Activated CD4-positive, alpha-beta T cell treated with anti-CD3 and anti-CD28 coated beads for 48 hours (primary cell): ENCODE results near the gene UNC119B.

Experiments
- DNase-seq: peaks from one replicate; pipeline ENCODE4 v3.0.0-alpha.2; 2020

UNC119B gene

DNA sequence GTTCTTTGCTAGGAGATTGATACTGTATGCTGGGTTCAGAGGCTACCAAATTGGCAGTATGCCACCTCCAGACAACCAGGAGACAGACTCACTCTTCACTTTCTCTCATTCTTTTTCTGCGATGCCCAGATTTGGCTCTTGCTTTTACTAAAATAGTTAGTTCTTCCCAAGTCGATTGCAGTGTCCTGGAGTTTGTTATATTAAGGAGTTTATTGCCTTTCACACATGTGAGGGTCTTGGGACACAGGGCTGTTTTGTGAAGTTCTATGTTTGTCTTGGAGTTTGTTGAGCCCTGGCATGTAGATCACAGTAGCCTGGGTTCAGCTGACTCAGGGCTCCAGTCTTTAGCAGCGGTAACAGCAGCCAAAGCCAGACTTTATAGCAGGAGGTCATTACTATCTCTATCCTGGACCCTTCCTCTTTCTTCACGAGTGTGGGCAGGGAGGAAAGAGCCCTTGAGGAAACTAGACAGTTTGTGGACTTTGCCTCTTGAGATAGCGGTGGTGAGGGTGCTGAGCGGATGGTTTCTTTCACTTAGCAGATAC lies 21.7 kb upstream of the UNC119B start:
- no peak for DNase-seq

DNA sequence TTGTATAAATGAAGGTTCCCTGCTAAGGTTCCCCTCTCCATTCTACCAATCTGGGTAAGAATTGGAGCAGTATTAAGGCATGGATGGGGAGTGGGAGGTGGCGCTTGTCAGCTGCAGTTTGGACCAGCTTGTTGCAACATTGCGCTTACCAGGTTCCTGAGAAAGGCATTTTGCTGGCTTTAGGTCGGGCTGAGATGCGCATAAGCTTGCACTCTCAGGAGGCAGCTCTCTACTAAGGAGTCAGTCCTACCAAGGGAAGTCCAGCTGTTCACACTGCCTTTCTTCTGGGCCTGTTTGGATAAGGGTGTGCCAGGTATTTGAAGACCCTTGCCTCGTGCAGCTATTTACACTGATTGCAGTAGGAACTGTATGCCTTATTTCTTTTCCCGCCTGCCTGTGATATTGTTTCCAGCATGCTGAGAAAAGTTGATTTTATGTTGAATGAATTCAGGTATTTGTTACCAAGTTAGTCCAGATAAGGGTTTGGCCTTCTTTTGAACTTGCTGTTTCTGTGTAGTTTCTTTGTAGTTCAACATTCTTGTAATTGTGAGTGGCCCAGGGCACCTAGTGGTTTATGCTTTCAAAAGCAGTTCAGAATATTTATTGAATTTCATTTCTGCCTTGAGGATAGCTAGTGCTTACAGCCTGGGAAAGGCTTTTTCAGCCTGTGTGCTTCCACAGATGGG lies 20.7 kb upstream of the UNC119B start:
- no peak for DNase-seq

DNA sequence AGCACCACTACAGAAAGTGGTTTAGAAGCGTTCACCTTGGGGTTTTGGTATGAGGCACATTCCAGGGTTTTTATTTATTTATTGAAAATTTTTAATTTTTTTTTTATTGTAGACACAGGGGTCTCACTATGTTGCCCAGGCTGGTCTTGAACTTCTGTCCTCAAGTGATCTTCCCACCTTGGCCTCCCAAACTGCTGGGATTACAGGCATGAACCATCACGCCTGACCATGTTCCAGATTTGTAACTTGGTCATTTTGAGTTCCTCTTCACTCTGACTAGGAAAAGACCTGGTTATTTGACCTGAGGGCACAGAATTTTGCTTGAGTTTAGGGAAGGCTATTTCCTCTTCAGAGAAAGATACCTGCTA lies 20.2 kb upstream of the UNC119B start:
- no peak for DNase-seq

DNA sequence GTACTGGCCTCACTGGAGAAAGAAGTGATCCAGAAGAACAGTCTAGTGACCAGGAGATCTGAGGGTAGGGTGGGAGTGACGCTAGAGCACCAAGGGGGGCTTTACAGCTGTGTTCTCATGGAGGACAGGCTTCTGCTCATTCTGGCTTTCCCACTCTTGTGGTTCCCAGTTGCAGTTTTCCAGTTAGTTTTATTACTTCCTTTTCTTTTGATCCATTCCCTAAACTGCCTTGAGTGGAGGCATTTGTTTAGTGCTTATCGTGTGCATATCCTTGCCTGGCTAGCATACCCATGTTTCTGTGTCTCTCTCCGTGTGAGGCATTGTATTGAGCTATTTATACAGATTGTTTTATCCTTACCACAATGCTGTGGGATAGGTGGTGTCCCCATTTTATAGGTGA lies 19.3 kb upstream of the UNC119B start:
- no peak for DNase-seq

DNA sequence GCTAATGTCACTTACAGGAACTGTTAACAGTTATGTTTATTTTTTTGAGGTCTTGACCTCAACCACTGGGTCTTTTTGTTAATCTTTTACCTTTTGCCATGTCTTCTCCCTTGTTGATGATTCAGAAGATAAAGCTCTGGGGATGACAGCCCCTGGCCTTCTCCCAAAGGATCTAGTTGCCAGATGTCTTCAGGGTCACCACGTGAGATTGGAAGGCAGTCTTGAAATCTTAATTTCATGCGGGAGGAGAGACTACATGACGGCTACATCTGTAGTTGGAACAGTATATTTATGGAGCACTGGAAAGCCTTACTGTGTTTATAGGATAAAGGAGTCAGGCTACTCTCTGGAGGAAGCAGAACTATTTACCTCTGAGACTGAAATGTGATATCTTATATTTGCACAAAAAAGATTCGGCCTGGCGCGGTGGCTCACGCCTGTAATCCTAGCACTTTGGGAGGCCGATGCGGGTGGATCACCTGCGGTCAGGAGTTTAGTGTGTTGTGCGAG lies 17.7 kb upstream of the UNC119B start:
- no peak for DNase-seq

DNA sequence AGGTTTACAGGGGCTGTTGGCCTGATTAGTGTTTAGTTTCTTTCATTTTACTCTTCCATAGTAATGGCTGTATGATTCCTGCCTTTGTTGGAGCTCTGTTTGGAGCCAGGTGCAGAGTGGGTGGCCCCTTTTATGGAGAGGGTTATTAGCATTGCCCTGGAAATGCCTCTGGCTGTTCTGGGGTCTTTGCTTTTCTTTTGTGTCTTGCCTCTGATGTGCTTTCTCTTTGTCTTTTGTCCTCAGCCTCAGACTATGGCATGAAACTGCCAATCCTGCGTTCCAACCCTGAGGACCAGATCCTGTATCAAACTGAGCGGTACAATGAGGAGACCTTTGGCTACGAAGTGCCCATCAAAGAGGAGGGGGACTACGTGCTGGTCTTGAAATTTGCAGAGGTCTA lies 16.4 kb upstream of the UNC119B start:
- DNase-seq = no peak

DNA sequence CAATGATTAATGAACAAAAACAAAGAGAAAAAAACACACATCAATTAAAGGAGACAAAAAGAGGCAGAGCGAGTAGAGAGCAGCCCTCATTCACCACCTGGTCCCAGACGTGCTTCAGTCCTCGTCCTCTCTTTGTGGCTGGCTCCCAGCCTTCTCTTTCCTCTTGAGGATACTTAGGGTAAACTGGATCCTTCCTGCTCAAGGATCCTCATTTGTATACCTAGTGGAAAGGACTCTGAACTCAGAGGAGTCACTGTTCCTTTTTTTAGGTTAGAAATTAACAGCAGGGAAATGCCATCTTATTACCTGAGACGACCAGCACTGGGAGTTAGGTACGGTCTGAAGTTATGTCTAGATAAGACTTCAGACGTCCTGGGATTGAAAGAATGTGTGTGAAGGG lies 13.6 kb upstream of the UNC119B start:
- no peak for DNase-seq

DNA sequence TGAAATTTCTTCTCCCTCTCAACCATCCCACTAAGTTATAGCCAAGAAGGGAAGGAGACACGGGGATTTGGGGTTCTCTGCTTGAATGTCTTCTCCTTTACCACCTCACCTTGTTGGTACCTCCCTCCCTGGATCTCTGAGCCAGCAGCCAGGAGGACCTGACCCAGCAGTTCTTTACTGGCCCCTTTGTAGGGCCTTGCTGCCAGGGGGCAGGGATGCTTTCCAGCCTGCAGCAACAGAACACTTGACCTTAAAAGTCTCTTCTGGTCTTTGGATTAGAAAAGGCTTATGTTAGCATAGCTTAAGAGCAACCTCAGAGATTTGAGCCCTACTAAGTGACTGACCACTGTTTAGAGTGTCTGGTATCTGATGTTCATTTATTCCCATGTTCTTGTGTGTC lies 12.9 kb upstream of the UNC119B start:
- no peak for DNase-seq

DNA sequence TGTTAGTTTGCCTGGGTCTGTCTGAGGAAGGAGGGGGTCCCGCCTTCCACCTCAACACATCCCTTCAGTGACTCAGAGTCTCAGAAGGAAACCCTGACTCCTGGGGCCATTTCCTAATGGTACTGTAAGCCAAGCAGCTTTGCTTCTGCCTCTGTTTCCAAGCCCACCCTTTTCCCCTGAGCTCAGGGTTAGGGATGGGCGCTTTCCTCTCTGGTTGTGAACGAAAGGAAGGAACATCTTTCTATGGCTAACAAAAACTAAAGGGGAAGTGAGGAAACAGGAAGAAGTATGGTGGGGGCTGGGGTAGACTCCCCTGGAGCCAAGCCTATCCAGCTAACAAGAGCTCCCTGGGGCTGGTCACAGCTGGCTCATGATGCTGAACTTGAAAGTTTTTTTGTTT lies 11.6 kb upstream of the UNC119B start:
- DNase-seq = no peak

DNA sequence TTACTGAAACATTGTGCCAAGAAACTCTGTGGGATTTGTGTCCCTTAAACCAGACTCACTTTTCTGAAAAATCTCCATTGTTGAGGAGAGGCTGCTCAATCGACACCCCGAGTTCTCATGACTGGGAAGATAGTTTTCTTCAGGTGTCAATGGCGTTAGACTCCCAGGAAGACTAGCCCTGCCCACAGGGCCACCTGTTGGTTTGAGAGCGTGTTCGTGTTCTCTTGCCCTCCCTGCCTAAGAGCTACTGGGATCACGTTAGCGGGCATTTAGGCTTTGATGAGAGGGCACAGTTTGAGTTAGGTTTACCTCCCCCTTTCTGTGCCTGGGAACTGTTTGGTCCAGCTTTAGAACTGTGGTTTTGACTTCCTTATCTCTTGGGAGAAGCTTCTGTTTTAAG lies 10.7 kb upstream of the UNC119B start:
- DNase-seq = no peak

DNA sequence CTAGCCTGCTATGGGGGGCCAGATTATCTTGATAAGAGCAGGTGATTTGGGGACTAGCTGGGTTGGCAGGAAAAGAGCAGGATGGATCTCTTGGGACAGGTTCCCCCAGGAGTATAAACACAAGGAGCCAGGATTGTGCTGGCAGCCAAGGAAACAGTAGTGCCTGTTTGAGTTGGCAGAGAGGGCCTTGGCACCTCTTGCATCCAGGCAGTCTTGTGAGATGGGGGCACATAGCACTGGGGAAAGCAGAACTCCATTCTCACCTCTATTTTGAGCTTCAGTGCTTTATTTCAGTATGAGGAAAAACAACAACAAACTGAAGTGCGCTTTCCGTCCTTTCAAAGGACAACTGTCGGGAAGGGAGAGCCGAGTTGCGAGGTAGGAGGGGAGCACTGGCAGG lies 9.4 kb upstream of the UNC119B start:
- DNase-seq = no peak

DNA sequence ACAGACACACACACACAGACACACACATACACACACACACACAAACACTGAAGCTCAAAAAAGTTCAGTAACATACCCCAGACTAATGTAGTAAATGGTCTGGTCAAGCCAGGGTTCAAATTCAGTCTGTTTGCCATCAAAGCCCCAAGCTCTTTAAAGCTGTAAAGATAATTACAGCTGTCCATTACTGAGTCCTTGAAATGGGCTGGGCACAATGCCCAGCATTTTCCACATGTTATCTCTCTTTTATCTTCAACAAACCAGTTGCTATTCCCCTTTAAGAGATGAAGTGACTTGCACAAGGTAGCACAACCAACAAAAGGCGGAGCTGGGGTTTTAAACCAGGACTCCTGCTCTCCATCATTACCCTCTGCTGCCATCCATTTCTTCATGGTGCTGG lies 7.6 kb upstream of the UNC119B start:
- DNase-seq = no peak

DNA sequence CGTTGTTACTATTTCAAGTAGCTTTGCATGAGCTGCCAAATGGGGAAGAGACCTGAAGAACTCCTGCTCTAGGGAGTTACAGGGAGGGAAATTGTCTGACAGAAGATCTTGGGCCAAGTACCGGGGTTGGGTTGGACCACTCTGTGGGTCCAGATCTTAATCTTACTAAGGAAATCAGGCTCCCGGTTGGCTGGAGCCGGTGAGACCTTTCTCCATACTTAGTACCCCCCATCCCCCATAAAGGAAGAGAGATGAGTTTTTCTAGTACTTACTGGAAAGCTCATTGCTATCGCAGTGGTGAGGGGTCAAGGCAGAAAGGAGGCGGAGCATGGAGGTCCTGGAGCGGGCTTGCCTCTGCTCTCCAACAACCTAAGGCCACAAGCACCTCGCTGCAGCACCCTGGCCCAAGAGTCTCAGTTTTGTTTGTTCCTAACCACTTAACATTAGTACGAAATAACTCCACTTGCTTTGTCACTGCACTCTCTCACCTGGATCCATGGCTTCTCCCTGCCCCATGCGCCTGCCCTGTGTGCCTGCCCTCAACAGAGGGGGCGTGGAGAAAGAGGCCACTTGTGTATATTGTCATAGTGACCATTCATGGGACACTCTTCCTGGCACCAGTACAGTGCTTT lies 6.8 kb upstream of the UNC119B start:
- no peak for DNase-seq

DNA sequence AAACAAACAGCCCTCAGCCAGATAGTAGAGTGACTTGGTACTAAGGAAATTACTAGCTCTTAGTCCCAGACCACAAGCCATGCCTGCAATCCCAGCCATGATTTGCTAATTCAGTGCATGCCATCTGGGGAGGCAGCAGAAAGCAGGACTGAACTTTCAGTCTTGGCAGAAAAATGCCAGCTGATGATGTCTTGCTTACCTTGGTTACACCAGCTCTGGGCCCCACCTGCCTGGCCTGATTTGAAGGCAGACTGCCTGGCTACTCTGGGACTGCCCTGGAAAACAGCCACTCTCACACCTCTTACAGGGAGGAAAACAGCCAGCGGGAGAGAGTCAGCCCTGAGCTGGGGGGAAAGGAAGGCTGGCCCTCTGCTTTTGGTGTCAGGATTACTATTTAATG lies 4.6 kb upstream of the UNC119B start:
- no peak for DNase-seq

DNA sequence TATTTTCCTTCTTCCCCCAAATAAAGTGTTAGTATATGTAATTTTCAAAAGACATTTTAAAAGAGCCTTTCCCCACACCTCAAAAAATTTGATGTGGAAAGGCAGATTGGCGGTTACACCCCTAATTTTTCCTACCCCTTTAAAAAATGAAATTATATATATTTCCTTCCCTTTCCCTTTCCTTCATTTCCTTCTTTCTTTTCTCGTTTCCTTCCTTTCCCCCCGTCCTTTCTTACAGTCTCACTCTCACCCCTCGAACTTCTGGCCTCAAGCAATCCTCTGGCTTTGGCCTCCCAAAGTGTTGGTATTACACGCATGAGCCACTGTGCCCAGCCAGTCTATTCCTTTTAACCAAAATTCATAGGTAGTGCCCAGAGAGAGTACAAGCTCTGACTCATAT lies 4.2 kb upstream of the UNC119B start:
- DNase-seq = no peak

DNA sequence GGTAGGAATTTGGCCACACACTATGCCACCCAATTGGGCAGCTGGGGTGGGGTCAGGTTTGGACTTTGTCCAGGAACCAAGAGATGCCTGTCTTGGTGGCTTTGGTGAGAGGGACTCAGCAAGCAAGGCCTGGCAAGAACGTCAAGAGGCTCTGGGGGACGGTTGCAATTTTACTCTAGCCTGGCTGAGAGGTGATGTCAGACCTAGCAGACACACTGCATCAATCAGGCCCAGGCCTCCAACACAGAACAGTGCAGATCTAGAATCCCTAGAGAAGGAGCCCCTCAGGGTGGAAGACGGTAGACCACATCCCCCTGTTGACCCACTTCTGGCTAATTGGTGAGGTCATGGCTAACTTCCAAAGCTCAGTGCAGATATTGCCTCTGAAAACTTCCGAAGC lies 1.6 kb upstream of the UNC119B start:
- no peak for DNase-seq

DNA sequence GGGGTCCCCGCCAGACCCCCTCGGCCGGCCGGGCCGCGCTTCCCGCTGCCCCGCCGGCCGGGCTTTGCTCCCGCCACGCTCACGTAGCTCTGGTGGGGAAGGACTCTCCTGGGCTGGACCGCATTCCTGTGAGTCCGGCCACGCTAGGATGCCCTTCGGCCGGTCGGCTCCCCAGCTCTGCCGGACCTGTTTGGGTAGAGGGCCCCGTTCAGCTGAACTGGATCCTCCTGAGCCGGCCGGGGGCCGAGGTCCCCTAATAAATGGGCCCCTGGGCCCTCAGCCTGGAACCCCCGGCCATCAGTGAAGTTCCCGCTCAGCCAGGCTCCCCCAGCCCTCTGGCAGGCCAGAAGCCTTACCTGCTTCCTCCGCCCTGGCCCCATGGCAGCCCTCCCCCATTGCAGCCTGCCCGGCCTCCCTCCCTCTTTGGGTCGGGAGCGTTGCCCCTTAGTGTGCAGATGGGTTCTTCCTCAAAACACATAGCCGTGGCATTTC lies 593 bp downstream of the UNC119B start:
- peak; percentile 49 for DNase-seq

DNA sequence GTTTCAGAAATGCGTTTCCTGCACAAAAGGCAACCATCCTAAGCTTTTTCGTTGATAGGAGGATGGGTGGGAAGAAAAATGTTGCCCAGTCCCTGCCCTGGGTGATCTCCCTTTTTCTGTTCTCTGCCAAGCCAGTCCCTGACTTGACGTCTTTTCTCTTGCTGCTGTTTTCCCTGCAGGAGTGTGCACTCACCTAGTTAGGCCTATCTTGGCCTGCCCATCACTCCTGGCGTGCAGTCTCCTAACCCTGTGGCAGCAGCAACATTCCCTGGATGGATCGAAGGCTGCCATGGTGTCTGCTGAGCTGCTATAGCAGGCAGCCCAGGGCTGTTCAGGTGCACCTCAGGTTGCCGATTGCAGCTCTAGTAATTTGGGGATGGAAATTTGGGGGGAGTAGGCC lies 1.2 kb downstream of the UNC119B start:
- no peak for DNase-seq

DNA sequence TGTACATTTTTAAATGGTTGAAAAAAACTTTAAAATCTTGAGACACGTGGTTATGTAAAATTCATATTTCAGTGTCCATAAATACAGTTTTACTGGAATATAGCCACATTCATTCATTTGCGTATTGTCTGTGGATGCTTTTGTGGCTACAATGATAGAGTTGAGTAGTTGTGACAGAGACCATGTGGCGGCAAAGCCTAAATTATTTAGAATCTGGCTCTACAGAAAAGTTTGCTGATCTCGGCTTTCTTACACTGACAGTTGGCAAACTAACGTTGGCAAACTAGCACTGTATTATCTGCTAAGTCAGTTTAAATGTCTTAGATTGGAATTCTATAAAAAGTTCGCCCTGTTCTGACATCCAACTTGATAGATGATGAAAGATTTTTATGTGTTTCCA lies 2.4 kb downstream of the UNC119B start:
- no peak for DNase-seq

DNA sequence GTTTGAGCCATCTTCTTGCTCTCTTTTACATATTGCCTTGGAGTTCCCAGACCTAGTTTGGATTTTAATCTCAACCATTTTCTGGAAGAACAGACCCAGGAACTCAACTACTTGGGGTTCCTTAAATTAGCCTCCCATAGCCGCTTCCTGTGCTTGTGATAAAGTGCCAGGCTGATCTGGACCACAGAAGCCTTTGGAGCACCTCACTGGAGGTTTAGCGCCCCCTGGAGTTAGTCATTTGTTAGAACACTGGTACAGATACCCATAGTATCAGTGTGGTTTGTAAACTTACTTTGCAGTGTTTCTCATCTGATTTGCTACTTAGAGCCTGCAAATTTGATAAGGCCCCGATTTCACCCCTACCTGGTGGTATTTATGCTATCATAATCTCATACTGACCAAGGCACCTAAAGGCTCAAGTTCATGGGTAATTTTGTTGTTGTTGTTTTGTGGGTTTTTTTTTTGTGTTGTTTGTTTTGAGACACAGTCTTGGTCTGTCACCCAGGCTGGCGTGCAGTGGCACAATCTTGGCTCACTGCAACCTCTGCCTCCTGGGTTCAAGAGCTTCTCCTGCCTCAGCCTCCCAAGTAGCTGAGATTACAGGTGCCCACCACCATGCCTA lies 3.7 kb downstream of the UNC119B start:
- DNase-seq = peak; percentile 81

DNA sequence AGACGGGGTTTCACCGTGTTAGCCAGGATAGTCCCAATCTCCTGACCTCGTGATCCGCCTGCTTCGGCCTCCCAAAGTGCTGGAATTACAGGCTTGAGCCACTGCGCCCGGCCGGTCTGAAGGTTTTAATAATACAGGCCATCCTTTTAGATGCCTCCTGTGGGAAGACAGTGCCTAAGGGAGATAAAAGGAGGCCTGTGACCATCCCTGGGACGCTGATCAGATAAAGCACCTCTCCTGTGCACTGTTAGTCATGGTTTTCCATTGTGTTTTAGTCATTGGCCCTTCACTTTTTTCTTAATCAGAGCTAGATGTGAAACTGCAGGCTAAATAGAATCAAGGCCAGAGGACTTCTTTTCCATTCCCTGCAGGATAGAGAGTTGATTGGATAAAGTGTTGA lies 7.8 kb downstream of the UNC119B start:
- no peak for DNase-seq

DNA sequence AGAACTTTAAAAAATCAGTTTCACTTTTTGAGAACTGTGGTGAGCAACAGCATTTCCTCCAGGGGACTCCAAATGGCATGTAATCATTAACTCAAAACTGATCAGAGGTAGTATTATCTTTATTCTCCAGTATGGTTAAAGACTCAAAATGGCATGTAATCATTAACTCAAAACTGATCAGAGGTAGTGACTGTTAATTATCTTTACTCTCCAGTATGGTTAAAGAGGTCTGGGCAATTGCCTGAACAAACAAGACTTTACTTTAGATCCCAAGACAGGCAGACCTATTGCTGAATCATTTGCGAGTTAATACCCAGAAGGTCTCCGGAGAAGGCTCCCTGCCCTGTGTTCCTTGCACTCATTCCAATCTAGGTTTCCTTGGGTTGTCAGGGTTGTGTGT lies 8.8 kb downstream of the UNC119B start:
- no peak for DNase-seq

DNA sequence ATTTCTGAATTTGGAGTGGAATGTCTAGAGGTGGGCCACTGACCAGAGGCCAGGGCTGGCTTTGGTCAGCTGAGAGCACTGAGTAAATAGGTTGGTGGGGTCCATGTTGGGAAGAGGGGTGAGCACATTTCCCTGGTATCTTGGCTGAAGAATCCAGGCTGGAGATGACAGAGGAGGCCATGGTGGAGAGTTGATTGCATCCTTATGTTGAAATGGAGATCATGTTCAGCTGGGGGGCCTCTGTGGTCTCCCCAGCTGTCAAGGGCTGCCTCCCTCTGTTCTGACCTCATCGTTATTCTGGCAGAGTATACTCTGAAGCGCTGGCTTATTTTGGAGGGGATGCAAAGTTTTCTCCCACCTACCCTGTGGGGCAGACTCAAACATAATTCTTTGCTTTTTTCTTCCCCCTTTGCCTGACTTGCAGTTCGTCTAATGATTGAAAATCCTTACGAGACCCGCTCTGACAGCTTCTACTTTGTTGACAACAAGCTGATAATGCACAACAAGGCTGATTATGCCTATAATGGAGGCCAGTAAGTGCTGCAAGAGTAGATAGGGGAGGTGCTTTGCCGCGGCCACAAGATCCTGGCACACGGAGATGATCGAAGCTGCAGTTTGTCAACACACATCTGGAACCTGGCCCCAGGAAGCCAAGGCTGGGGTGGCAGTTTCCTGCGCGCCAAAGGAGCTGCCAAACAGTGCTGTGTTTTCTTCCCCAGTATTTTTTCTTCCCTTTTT lies 9.4 kb downstream of the UNC119B start:
- DNase-seq = no peak
